Activated B cell treated with CpG ODN at 0.5 μM for 24 hours (primary cell): ENCODE data around the gene MYBL2. TPM values are rescaled to one million over a fixed set of nuclear protein-coding genes. Genes with fewer than 3 reads are reported as not detected.

Source experiments
- ATAC-seq: fragments of 200-7000 bp; cut with Tn5 transposase; one replicate; pipeline ENCODE4 v1.10.0; 2021; ENCODE audit warnings: low read depth, mild to moderate bottlenecking, moderate library complexity
- CTCF ChIA-PET: fragments of 350-600 bp; sonication (Branson Sonifier 250); formaldehyde crosslinking; loops from one replicate; lab custom pipeline; 2021; ENCODE audit warnings: antibody characterized with exemption; lab: Charles Lee
- POLR2A ChIA-PET: fragments of 350-600 bp; sonication (Branson Sonifier 250); formaldehyde crosslinking; loops from one replicate; lab custom pipeline; 2021; ENCODE audit warnings: antibody characterized with exemption; lab: Charles Lee
- DNase-seq: peaks from one replicate; pipeline ENCODE4 v3.0.0; 2022
- H3K27ac Mint-ChIP-seq: one replicate; pipeline ENCODE4 v1.8.0; 2020; ENCODE audit warnings: mixed read lengths
- H3K27me3 Mint-ChIP-seq: one replicate; pipeline ENCODE4 v1.8.0; 2021; ENCODE audit warnings: mixed read lengths
- H3K36me3 Mint-ChIP-seq: one replicate; pipeline ENCODE4 v1.8.0; 2021; ENCODE audit warnings: low read depth, mixed read lengths
- H3K4me1 Mint-ChIP-seq: one replicate; pipeline ENCODE4 v1.8.0; 2021; ENCODE audit warnings: mixed read lengths
- H3K4me3 Mint-ChIP-seq: one replicate; pipeline ENCODE4 v1.8.0; 2020; ENCODE audit warnings: mild to moderate bottlenecking, mixed read lengths
- H3K9me3 Mint-ChIP-seq: one replicate; pipeline ENCODE4 v1.8.0; 2020; ENCODE audit warnings: mixed read lengths
- intact Hi-C: fragments of 100-400 bp; cut with micrococcal nuclease; formaldehyde crosslinking; loops from one replicate; pipeline ENCODE4 v1.15.1; 2024
- total RNA-seq: library from RNA; stranded (reverse); gene quantifications from 2 replicates; pipeline ENCODE4 v1.2.3, GENCODE V29; 2022
- TF ChIP-seq, protein P1 (sequence below): fragments of 200-600 bp; IDR thresholded peaks from one replicate; pipeline ENCODE4 v1.8.0; 2022; ENCODE audit warnings: antibody characterized with exemption, mild to moderate bottlenecking

Gene MYBL2
- total RNA-seq, 1 donor from 2014 or later, result 102 TPM

DNA sequence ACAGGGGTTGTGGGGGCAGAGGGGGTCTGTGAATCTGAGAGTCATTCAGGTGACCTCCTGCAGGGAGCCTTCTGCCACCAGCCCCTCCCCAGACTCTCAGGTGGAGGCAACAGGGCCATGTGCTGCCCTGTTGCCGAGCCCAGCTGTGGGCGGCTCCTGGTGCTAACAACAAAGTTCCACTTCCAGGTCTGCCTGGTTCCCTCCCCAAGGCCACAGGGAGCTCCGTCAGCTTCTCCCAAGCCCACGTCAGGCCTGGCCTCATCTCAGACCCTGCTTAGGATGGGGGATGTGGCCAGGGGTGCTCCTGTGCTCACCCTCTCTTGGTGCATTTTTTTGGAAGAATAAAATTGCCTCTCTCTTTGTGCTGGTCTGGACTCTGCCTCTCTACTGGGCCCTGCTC, 49.2 kb downstream of the MYBL2 start:
- peaks cover 4% of the 10 kb centered on the region for H3K4me1 Mint-ChIP-seq
- DNase-seq (no peak), ATAC-seq (no peak)
- TF ChIP-seq, protein P1, sequence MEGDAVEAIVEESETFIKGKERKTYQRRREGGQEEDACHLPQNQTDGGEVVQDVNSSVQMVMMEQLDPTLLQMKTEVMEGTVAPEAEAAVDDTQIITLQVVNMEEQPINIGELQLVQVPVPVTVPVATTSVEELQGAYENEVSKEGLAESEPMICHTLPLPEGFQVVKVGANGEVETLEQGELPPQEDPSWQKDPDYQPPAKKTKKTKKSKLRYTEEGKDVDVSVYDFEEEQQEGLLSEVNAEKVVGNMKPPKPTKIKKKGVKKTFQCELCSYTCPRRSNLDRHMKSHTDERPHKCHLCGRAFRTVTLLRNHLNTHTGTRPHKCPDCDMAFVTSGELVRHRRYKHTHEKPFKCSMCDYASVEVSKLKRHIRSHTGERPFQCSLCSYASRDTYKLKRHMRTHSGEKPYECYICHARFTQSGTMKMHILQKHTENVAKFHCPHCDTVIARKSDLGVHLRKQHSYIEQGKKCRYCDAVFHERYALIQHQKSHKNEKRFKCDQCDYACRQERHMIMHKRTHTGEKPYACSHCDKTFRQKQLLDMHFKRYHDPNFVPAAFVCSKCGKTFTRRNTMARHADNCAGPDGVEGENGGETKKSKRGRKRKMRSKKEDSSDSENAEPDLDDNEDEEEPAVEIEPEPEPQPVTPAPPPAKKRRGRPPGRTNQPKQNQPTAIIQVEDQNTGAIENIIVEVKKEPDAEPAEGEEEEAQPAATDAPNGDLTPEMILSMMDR, result no peak
- POLR2A ChIA-PET, result no interaction called here
- H3K27ac Mint-ChIP-seq, result no peak overlapping the region
- H3K4me3 Mint-ChIP-seq, result no peak overlapping the region
- H3K9me3 Mint-ChIP-seq, result peaks cover 2% of the 10 kb centered on the region
- intact Hi-C loops, result no loop called here
- CTCF ChIA-PET, result no interaction called here
- H3K27me3 Mint-ChIP-seq, result no peaks in the 10 kb centered on the region
- peaks cover 79% of the 10 kb centered on the region for H3K36me3 Mint-ChIP-seq

DNA sequence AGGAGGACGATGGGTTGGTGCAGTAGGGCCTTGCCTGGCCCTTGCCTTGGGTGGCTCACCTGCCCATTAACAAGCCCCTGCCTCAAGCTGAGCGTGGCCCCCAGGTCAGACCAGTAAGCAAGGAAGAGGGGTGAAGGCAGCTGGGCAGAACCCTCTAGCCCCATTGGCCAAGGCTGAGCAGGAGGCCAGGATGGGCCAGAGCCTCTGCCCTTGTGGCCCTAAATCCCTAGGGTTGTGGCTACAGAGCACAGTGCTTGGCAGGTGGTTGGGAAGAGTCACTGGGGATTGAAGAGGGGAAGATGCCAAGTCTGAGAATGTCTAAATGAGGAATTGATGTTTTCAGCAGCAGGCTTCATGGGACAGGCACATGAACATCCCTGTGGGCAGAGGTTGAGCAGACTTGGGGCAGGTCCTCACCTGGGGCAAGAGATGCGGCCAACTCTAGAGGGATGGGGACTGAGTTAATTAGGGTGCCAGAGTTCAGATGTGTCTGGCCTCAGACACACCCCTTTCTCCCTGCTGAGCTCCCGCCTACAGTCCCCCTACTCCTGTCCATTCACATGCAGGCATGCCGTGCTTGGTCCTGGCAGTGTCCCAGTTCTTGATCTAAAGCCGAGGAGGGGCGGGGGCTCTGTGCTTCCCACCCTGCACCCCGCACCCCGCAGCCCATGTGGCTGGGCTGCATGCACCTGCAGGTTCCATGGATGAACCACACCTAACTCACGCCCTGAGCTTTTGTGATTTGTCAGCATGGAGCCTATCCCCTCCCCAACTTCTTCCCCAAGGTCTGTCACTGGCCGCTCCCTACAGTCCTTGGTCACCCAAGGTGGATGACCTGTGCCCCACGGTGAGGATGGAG, 50.1 kb downstream of the MYBL2 start:
- Mint-ChIP-seq H3K4me3 (no peak overlapping the region), H3K36me3 (peaks cover 70% of the 10 kb centered on the region), H3K9me3 (peaks cover 2% of the 10 kb centered on the region), H3K27me3 (no peaks in the 10 kb centered on the region), H3K27ac (no peak overlapping the region), H3K4me1 (peaks cover 3% of the 10 kb centered on the region)
- CTCF ChIA-PET, result no interaction called here
- intact Hi-C loops, result no loop called here
- POLR2A ChIA-PET, result no interaction called here
- DNase-seq, result no peak
- no peak for ATAC-seq
- TF ChIP-seq, protein P1, result no peak

DNA sequence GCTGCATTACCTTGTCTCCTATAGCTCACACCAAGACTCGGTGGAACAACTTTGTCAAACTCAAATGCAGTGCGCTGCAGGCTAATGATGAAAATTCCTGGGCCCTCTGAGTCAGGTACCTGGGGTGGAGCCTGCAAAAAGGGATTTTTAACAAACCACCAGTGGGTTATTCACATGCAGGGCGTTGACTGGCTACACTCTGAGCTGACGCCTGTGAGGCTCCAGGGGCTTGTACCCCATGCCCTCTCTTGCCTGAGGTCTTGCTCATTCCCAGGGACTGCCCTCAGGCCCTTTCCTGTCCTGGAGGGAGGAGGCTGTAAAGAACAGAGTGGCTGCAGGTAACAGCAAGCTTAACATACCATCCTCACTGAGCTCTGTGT, 50.7 kb downstream of the MYBL2 start:
- intact Hi-C loops, result no loop called here
- Mint-ChIP-seq H3K27me3 (no peaks in the 10 kb centered on the region), H3K4me3 (no peak overlapping the region), H3K4me1 (peaks cover 8% of the 10 kb centered on the region), H3K36me3 (peaks cover 64% of the 10 kb centered on the region), H3K27ac (no peak overlapping the region), H3K9me3 (peaks cover 2% of the 10 kb centered on the region)
- ChIA-PET CTCF (no interaction called here), POLR2A (interaction anchor here (1.4 kb wide), 1 partner anchor 260 kb away, joined by 4 read pairs; the partner anchor contains the start of gene SRSF6)
- ATAC-seq (no peak), DNase-seq (no peak)
- TF ChIP-seq, protein P1, result no peak

DNA sequence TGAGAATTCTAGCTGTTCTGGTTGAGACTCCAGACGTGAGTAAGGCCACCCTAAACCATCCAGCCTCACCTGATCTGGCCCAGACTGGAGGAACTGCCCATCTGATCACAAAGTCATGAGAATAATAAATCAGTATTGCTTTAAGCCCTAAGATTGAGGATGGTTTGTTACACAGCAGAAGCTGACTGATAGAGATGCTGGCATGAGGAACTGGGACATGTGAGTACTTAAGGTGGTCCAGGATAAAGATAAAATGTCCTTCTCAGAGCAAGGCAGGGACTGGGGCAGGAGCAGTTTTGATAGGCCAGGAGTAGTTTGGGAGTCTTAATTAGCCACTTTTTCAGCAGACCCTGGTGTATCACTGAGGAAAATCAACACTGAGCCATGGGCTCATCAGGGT, 53.1 kb downstream of the MYBL2 start:
- POLR2A ChIA-PET, result no interaction called here
- peak overlapping the region; percentile 32 for H3K27ac Mint-ChIP-seq

DNA sequence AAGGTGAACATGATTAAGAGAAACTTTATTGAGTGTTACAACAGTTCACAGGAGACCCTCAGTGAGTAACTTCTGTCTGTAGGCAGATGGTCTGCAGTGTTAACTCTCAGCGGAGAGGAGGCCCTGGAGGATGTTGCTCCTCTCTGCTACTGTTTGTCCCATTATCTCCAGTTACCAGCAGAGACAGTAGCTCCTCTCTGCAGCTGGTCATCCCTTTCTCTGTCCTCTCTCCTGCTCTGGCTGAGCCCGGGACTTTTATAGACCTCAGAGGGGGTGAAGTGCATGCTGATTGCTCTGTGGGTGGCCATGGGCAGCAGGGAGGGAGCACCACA, 54.1 kb downstream of the MYBL2 start:
- ChIA-PET POLR2A (no interaction called here), CTCF (interaction anchor here (1.3 kb wide), 1 partner anchor 183 kb away, joined by 4 read pairs; no protein-coding TSS in a partner anchor)
- no peak for ATAC-seq
- TF ChIP-seq, protein P1, result no peak
- H3K27ac Mint-ChIP-seq, result peak overlapping the region; percentile 41
- intact Hi-C loops, result no loop called here
- H3K4me3 Mint-ChIP-seq, result no peak overlapping the region
- no peaks in the 10 kb centered on the region for H3K27me3 Mint-ChIP-seq
- H3K9me3 Mint-ChIP-seq, result peaks cover 2% of the 10 kb centered on the region
- no peak for DNase-seq
- H3K4me1 Mint-ChIP-seq, result peaks cover 19% of the 10 kb centered on the region
- peaks cover 33% of the 10 kb centered on the region for H3K36me3 Mint-ChIP-seq

More for the DNA sequence above, 53.1 kb downstream of the MYBL2 start:
- no peaks in the 10 kb centered on the region for H3K27me3 Mint-ChIP-seq
- H3K4me1 Mint-ChIP-seq, result peaks cover 19% of the 10 kb centered on the region
- ATAC-seq (no peak), DNase-seq (no peak)
- peaks cover 2% of the 10 kb centered on the region for H3K9me3 Mint-ChIP-seq
- intact Hi-C loops, result no loop called here
- TF ChIP-seq, protein P1, result no peak
- CTCF ChIA-PET, result no interaction called here
- peaks cover 41% of the 10 kb centered on the region for H3K36me3 Mint-ChIP-seq
- H3K4me3 Mint-ChIP-seq, result no peak overlapping the region
